SK-N-SH (cell line): Measurements from ENCODE around the gene ZNF770.

Experiments
- CHD2 ChIP-seq: fragments of 150-350 bp; IDR thresholded peaks from 2 replicates; pipeline ENCODE4 v1.6.1; 2018; ENCODE audit warnings: low read length; ENCODE audit not compliant: partially characterized antibody
- FOXJ3 ChIP-seq: sonication (generic); formaldehyde crosslinking; IDR thresholded peaks from 2 replicates; pipeline ENCODE4 v1.5.1; 2020; ENCODE audit warnings: mild to moderate bottlenecking, missing genetic modification reagents
- POLR2AphosphoS5 ChIP-seq: IDR thresholded peaks from 2 replicates; pipeline ENCODE4 v1.6.1; 2012; ENCODE audit warnings: low read depth, low read length
- RFX5 ChIP-seq: IDR thresholded peaks from 2 replicates; pipeline ENCODE4 v1.6.1; 2012; ENCODE audit warnings: mild to moderate bottlenecking, improper control_type of control experiment, low read length
- TCF12 ChIP-seq: IDR thresholded peaks from 2 replicates; pipeline ENCODE4 v1.4.0; 2012
- YY1 ChIP-seq: IDR thresholded peaks from 2 replicates; pipeline ENCODE4 v1.4.0; 2012; ENCODE audit warnings: low read depth, mild to moderate bottlenecking
- TF ChIP-seq, protein P1 (sequence below): fragments of 200-600 bp; sonication (generic); IDR thresholded peaks from 2 replicates; pipeline ENCODE4 v1.6.1; 2017; ENCODE audit warnings: antibody characterized with exemption, mild to moderate bottlenecking, moderate library complexity
- TF ChIP-seq, protein P2 (sequence below): IDR thresholded peaks from 2 replicates; pipeline ENCODE4 v1.4.0; 2012; ENCODE audit warnings: low read depth
- TF ChIP-seq, protein P3 (sequence below): IDR thresholded peaks from 2 replicates; pipeline ENCODE4 v1.4.0; 2012; ENCODE audit warnings: low read depth, borderline replicate concordance
- TF ChIP-seq, protein P4 (sequence below): IDR thresholded peaks from 2 replicates; pipeline ENCODE4 v1.4.0; 2012; ENCODE audit warnings: low read depth, borderline replicate concordance

DNA sequence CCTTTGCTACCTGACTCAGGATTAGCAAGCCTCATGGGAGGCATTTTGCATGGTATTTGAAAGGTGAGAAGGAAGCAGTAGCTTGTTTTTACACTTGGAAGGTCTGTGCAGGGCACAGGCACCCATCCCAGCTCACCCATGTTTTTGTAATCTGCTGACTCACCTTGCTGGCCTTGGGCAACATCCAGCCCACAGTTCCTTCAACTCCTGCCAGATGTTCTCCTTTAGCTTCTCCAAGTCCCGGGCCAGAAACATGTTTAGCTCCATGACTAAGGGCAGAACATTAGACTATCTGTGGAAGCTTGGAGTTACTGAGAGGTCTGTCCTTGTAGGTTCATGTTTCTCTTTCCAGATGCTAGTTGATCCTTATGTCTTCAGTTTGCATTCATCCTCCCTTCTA is 12.4 kb upstream of the ZNF770 start:
- TF ChIP-seq, protein P1, sequence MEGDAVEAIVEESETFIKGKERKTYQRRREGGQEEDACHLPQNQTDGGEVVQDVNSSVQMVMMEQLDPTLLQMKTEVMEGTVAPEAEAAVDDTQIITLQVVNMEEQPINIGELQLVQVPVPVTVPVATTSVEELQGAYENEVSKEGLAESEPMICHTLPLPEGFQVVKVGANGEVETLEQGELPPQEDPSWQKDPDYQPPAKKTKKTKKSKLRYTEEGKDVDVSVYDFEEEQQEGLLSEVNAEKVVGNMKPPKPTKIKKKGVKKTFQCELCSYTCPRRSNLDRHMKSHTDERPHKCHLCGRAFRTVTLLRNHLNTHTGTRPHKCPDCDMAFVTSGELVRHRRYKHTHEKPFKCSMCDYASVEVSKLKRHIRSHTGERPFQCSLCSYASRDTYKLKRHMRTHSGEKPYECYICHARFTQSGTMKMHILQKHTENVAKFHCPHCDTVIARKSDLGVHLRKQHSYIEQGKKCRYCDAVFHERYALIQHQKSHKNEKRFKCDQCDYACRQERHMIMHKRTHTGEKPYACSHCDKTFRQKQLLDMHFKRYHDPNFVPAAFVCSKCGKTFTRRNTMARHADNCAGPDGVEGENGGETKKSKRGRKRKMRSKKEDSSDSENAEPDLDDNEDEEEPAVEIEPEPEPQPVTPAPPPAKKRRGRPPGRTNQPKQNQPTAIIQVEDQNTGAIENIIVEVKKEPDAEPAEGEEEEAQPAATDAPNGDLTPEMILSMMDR = no peak
- TF ChIP-seq RFX5 (no peak), POLR2AphosphoS5 (no peak), YY1 (no peak), CHD2 (no peak), FOXJ3 (CRISPR knock-in tag) (no peak), TCF12 (no peak)
- TF ChIP-seq, protein P2, sequence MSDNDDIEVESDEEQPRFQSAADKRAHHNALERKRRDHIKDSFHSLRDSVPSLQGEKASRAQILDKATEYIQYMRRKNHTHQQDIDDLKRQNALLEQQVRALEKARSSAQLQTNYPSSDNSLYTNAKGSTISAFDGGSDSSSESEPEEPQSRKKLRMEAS = no peak
- TF ChIP-seq, protein P3, sequence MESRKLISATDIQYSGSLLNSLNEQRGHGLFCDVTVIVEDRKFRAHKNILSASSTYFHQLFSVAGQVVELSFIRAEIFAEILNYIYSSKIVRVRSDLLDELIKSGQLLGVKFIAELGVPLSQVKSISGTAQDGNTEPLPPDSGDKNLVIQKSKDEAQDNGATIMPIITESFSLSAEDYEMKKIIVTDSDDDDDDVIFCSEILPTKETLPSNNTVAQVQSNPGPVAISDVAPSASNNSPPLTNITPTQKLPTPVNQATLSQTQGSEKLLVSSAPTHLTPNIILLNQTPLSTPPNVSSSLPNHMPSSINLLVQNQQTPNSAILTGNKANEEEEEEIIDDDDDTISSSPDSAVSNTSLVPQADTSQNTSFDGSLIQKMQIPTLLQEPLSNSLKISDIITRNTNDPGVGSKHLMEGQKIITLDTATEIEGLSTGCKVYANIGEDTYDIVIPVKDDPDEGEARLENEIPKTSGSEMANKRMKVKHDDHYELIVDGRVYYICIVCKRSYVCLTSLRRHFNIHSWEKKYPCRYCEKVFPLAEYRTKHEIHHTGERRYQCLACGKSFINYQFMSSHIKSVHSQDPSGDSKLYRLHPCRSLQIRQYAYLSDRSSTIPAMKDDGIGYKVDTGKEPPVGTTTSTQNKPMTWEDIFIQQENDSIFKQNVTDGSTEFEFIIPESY = no peak
- TF ChIP-seq, protein P4, sequence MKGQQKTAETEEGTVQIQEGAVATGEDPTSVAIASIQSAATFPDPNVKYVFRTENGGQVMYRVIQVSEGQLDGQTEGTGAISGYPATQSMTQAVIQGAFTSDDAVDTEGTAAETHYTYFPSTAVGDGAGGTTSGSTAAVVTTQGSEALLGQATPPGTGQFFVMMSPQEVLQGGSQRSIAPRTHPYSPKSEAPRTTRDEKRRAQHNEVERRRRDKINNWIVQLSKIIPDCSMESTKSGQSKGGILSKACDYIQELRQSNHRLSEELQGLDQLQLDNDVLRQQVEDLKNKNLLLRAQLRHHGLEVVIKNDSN = no peak
